Measurements from ENCODE around the gene SUSD2.
"Not testable (repeated sequence)": the region's sequence is repeated elsewhere in the genome, so short reads cannot be mapped to it uniquely, and the experiment has no call there.

The SUSD2 gene, protein sequence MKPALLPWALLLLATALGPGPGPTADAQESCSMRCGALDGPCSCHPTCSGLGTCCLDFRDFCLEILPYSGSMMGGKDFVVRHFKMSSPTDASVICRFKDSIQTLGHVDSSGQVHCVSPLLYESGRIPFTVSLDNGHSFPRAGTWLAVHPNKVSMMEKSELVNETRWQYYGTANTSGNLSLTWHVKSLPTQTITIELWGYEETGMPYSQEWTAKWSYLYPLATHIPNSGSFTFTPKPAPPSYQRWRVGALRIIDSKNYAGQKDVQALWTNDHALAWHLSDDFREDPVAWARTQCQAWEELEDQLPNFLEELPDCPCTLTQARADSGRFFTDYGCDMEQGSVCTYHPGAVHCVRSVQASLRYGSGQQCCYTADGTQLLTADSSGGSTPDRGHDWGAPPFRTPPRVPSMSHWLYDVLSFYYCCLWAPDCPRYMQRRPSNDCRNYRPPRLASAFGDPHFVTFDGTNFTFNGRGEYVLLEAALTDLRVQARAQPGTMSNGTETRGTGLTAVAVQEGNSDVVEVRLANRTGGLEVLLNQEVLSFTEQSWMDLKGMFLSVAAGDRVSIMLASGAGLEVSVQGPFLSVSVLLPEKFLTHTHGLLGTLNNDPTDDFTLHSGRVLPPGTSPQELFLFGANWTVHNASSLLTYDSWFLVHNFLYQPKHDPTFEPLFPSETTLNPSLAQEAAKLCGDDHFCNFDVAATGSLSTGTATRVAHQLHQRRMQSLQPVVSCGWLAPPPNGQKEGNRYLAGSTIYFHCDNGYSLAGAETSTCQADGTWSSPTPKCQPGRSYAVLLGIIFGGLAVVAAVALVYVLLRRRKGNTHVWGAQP

DNA sequence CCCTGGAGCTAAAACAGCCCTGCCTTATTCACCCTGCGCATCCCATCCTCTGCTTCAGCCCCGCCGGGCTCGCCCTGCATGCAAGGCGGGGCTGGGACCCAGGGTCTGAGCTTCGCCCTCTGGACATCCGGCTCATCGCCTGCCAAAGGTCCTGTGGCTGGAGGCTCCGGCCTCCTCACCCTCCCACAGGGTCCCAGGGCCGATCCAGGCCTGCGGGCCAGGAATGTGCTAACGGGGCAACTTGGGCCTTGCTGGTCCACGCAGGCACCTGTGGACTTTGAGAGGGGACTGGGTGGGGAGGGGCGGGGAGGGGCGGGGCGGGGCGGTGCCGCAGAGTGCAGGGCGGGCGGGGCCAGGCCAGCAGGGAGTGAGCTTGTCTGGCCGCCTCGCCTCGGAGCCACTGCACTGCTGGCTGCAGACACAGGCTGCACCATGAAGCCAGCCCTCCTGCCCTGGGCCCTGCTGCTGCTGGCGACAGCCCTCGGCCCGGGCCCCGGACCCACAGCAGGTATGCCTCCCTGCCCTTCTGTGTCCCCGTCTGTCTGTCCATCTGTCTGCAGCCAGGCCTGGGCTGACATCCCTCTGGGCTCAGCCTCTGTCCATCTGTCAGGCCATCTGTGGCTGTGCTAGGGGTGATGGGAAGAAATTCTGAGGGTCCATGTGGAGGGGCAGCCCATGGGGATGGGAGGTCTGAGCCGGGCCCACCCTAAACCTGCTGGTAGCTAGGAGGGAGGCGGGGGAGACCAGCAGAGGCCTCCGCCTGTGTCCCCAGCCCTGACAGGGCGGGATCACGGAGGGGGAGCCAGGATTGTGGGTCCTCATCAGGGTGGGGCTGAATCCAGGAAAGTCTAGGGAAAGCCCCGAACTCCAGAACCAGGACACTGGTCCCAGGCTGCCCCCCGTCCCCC lies at the start of gene SUSD2:
SUSD2 (plus strand) TSS at position 400 of the 908 bp plus-strand sequence; CDS start at position 433, 33 bp downstream.
- no peak for DNase-seq

DNA sequence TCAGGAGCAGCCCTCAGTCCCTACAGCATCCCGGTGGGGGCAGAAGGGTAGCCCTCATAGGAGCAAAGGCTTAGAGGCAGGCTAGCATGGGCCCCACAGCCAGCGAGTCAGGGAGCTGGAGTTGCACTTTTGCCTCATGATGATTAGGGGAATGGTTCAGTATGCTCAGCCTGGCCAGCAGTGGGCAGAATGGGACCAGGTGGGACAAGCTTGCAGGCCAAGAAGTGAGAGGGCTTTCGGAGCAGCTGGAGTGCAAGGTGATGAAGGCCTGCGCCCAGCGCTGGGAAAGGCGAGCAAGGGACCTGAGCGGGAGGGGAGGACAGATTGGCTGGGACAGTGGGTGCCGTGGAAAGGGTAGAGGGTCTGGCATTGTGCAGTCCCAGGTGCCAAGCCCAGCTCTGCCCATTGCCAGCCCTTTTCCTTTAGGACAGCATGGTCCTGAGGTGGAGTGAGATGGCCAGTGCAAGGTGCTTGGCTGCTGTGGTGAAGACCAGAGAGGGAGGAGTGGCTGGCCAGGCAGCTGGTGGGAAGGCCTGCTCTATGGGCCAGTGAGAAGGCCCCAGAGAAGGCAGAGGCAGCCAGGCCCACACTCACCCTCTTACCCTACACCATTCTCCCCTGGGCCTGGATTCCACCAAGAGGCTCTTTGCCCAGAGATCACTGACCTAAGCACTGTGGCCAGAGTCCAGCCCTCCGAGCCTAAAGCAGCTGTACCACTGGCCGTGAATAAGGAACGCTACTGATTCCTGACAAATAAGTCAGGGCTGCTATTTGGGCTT lies 47.9 kb upstream of the SUSD2 start:
- no peak for DNase-seq

DNA sequence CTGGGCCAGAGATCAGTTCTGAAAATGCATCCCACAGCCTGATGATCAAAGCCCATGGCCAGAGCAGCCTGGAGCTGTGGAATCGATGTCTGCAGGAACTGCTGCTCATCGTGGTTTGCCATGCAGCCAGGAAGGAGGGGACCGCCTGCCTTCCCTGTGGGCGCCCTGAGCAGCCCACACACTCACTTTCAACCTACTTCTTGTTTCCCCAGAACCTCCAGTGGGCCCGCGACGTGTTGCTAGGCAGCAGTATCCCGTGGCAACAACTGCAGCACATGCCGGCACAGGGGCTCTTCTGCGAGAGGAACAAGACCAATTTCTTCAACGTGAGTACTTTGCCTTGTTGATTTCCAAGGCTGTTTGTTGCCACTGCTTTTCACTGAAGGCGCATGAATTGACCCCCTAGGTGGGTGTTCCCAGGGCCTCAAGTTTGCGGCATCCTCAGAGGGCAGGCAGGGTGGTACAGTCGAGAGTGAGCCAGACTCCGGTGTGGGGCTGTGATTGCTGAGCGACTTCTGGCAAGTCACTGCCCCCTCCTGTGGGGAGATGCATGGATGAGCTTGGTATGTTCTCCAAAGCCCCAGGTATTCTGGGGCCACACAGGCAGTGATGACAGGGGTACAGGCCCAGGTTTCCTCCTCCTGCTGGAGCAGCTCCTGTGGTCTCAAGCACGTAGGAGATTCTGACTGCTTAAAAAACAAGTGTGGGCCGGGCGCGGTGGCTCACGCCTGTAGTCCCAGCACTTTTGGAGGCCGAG lies 47.0 kb upstream of the SUSD2 start:
- no peak for DNase-seq

DNA sequence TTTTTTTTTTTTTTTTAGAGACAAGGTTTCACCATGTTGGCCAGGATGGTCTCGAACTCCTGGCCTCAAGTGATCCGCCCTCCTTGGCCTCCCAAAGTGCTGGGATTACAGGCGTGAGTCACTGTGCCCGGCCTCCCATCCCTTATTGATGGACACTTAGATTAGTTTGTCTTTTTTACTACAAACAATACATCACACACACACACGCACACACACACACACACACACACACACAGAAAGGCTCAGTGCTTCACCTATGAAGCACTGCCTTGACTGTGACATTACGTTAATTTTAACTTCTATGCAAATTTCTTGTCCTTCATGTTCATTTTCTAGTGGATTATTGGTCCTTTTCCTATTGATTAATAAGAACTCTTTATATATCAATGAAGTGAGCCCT lies 44.8 kb upstream of the SUSD2 start:
- DNase-seq: not testable (repeated sequence)

DNA sequence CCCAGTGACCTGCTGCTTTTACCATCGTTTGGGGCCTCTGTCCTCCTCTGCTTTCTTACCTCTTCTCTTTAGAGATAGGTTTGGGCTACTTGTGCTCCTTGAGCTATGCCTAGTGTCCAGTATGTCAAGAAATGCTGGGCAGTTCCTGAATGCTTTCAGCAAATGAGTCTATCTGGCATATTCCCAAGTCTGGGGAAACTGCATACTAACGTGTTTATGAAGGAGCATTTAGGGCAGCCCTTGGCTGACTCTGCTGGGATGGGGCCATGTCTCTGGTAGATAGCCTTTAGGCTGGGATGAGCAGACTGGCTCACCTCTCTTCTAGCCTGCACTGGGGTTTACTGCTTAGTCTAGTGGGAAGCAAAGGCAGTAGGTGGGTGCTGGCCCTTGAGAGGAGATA lies 43.7 kb upstream of the SUSD2 start:
- DNase-seq: no peak

DNA sequence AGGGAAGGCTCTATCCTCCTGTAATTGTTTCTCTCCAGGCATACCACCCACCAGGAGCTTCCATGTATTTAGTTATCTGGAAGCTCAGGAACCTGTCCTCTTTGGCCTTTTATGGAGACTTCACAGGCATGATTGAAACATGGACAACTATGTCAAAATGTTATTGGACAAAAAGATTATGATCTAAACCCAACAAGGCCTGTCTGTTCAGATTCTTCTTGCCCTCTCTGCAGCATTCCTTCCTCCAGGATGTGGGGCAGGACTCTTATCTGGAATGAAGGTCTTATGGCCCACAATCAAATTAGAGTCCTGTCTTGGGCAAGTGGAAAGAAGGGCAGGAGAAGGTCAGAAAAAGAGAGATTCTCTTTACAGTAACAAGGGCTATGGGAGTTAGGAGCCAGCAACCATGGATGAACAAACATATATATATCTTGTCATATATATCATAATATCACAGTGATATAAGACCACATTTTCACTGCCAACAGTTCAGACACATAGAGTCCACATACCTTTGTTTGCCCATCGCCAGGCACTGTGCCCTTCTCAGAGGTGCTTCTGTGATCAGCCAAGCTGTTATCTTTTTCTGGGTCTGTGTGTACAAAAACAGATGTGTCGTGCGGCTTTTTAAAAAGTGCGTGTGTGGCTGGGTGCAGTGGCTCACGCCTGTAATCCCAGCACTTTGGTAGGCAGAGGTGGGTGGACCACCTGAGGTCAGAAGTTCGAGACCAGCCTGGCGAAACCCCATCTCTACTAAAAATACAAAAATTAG lies 42.5 kb upstream of the SUSD2 start:
- DNase-seq: no peak

DNA sequence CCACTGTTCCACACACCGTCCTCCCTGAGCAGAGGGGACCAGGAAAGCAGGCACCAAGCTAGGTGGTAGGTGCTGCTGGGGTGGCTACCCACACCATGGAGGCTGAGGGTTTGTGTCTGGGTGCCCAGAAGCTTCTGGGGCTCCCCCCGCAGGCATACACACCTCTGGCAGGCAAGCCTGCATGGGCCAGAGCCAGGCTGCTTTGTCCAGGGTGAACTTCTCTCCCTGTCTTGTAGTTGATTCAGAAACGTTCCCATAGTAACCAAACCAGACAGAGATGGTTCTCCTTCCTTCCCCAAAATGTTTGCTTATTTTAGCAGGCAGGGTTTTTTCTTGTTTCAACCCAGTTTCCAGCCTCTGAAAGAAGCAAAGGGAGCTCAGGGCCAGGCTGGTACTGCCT lies 40.9 kb upstream of the SUSD2 start:
- DNase-seq: no peak

DNA sequence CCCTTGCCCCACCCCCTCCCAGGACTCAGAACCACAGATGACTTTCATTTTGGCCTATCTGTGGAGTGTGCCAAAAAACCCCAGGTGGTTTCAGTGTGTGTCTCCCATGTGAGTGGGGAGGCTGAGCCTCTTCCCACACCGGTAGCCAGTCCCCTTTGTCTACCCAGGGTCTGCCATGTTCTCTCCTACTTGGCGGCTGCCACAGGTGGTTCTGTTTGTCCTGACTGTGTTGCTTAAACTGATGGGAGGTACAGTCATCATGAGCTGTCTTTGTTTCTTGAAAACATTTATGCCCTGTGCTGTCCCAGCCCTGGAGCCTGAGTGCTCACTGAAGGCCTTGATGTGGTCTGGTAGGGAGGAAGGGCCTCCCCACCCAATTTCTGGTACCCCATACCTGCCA lies 39.7 kb upstream of the SUSD2 start:
- no peak for DNase-seq

DNA sequence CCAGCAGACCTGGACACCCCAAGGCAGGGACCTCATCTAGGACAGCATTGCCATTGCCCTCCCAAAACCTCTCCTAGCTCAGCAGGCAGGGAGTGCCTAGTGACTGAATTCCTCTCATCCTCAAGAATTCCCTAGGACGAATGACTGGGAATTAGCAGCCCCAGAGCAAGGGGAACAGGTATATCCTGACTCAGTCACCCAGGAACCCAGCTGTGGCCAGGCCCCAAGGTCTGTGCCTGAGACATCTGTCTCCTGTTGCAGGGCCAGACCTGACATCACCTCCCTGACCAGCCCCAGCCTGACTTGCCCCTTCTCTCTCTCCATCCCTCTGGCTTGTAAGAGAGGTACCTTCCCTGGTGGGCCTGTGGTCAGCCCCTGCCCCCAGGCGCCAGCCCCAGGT lies 39.0 kb upstream of the SUSD2 start:
- DNase-seq: no peak

DNA sequence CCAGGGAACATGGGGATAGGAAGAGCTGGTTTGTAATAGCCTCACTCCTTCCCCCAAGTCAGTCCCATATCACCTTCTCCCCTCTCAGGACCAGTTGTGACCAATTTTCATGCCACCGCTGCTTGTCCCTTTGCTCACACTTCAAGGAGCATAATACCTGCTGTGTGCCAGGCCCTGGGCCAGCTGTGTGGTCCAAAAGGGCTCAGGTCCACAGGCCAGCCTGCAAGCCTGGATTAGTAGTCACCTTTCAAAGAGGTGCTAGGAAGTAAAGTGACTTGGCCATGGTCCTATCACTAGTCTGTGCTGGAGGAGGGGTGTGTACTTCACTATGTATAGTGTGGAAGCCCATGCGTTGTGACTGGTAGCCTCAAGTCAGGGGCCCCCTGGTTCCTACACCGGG lies 38.5 kb upstream of the SUSD2 start:
- DNase-seq: no peak

DNA sequence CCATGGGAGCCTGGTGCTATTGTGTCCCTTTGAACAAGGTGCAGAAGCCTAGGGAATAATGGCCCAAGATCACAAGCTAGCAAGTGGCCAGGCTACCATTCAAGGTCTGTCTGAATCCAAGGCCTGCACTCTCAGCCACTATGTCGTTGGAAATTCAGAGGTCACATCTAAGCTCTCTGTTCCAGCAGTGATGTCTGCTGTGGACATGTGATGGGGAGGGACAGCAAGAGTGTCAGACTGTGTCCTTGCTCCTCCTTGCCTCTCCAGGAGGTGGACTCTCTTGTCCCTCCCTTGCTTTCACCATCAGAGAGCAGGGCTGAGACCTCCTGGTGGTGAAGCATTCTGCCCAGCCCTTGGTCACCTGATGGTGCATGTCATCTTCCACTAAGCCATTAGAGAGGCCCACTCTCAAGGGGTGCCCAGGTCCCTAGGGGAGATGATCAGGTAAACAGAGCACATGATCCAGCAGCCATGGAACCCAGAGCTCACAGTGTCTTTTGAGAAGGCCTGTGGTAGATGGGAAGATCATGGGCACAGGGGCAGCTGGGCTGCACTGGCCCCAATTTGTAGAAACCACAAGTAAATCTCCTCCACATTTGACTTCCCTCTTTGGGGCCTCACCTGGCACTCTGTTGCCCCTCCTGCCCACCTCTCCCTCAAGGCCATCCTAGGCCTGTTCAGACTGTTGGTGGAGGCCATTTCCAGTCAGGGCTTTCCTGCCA lies 37.1 kb upstream of the SUSD2 start:
- DNase-seq: no peak

DNA sequence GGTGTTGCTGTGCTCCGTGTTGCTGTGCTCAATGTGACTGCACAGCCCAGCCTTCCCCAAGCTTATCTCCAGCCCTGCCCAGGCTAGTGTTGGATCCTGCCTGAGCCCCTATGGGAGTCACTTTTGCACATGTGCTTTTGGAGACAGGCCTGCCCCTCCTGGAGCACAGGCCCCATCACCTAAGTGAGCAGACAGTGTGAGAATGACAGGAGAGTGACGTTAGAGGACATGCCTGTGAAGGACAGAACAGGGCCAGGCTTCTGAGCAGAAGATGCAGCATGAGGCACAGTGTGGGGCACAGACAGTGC lies 36.6 kb upstream of the SUSD2 start:
- no peak for DNase-seq

DNA sequence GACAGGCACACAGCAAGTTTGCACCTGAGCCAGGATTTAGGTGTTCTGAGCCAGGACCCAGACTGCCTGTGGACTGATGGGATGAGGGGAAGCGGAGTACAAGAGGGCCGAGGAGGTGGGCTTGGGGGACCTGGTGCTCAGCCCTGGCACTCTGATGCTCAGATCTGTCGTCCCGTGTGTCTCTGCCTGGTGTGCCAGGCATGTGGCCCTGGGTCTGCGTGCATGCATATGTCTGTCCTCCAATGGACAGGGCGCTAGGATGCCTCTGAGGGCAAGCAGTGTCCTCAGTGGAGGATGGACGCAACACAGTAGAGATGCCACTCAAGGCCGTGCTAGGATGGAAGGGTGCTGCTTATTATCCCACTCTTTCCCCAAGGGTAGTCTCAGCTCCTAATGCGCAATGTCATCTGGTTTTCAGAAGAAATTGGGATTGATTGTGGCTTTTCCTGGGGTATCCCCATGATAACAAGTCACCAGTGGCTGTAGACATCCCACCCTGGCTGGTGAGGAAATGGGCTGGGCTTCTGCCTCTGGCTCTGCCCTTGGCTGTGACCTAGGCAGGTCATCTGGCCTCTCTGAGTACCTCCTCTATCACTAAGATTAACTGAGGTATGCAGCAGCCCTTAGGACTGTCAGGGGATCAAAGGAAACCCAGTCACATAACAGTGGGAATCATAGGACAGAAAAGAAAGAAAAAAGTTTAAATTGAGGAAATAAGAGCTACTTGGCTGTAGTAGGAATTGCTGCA lies 35.7 kb upstream of the SUSD2 start:
- no peak for DNase-seq

DNA sequence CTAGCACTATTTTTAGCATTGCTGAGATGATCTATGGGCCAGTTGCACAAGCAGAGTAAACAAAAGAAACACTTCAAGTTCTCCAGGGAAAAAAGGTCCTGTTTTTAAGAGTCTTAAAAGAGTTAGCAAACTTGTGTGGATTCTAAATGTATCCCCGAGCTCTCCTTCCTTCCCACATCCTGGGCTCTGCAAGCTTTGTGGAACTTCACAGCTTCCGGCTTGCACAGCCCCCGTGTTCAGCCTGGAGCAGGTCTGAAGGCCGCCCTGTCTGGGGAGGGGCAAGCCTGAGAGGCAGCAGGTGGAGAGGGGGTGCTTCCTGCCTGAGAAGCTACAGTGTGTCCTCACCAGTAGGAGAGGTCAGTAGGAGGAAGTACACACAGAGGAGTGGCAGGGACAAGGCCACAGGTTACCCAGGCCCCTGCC lies 35.1 kb upstream of the SUSD2 start:
- peak; percentile 70 for DNase-seq

DNA sequence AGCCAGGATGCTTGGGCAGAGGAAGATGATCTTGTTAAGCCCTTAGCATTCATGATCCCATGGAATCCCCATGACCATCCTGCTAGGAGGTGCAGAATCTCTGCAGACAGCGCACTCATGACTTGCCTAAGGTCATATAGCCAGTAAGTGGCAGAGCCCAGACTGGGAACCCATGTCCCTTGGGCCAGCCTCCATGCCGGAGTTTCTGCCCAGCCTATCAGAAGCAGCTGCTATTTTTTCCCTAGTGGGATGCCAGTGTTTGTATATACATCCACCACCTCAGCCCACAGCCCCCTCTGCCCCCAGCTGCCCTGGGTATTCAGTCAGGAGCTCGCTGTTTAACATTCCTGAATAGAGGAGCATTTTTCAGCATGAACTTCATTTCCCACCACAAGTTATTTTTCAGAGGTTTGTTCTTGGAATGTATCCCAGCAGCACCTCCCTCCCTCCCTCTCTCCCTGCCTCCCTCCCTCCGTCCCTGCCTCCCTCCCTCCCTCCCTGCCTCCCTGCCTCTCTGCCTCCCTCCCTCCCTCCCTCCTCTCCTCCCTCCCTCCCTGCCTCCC lies 34.4 kb upstream of the SUSD2 start:
- DNase-seq: no peak

DNA sequence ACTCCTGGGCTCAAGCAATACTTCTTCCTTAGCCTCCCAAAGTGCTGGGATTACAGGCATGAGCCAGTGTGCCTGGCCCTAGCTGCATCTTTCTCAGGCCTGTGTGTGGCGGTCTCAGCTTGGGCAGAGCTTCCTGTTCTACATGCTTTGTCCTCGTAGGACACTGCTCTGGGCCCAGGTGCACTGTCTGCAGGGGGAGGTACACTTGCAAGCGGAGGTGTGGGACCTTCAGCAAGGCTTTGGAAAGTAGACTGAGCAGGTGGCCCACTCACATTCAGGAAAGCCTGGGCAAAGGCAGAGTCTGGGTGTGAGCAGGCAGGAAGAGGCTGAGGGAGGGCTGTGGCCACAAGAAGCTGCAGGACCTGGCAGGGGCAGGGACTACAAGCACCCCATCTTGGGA lies 33.6 kb upstream of the SUSD2 start:
- DNase-seq: no peak

DNA sequence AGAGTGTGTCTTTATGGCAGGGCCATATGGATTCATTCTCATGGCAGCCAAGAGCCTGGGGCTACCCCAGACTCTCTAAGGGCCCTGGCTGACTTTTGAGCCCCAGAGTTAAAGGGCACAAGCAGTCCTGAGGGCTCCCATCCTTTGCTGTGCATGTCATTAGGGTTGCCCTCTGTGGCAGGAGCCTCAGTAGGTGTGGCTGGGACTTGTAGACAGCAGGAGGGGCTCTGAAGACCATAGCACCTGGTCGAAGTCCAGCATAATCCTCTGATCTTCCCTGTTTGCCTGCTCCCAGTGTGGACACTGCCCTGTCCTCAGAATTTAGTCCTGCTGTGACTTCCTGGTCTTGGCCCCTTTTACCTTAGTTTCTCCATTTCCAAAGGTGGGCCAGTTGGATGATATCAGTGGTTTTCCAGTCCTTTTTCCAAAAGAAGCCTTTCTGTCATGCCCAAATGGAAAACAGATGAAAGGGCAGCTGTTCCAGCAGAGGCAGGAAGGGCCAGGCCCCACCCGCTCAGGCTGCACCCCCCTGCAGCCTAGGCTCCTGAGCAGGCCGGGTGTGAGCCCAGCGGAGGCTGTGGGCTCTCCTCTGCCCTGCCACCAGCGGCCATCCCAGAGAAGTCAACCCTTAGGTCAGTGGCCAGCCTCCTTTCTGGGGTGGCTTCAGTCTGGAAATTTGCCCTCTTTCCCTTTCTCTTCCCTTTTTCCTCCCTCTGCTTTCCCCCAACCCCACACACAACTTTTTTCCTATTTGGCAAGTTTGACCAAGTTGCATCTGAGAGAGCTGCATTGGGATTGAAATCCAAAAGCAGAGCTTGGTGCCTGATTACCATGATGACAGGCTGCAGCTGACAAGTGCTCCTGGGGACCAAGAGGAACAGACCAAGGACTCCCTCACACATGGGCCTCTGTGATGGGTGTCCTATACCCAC lies 32.8 kb upstream of the SUSD2 start:
- DNase-seq: no peak

DNA sequence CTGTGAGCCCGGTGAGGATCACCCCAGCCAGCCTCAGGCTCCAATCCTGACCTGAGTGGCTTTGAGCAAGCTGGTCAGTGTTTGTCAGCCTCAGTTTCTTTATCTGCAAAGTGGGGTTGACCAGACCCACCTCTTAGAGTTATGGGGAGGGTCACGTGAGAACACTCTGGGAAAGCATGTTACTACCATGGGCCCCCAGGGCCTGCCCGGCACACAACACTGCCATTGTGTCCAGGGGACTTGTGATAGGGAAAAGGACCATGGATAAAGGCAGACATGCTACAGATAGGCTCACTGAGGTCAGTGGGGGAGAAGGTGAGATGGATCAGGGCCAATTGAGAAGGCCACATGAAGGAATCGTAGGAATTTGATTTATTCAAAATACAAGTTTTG lies 32.1 kb upstream of the SUSD2 start:
- no peak for DNase-seq

Data from NCI-H774 (cell line).